ENCODE data around the gene TTC7B.

Gene TTC7B

GRCh38 chr14:90603336-90603735 is 212.9 kb downstream of the TTC7B start:
- no peak overlapping the region for H3K4me3 ChIP-seq (ENCODE audit: insufficient read depth, low read length, poor library complexity, severe bottlenecking)
- no peaks in the 10 kb centered on the region for H4K20me1 ChIP-seq (ENCODE audit: low read depth, low read length)
- TF ChIP-seq CTCF (IDR thresholded peaks at IDR 0.05; ENCODE audit: insufficient read depth, low read length, poor library complexity, severe bottlenecking) (no peak), EZH2phosphoT487 (conservative IDR thresholded peaks at IDR 0.05; ENCODE audit: low read length) (no peak)
- H3K79me2 ChIP-seq (ENCODE audit: insufficient read depth, low read length): no peaks in the 10 kb centered on the region
- H3K4me2 ChIP-seq (ENCODE audit: low read depth, low read length, poor library complexity, severe bottlenecking): no peak overlapping the region
- no peak overlapping the region for H3K27ac ChIP-seq (ENCODE audit: low read depth, low read length)
- no peaks in the 10 kb centered on the region for H3K9me2 ChIP-seq (replicated peaks; ENCODE audit: insufficient read depth, low read length)
- no peaks in the 10 kb centered on the region for H3K9me3 ChIP-seq (ENCODE audit: insufficient read depth, low read length)
- no peaks in the 10 kb centered on the region for H3K36me3 ChIP-seq (ENCODE audit: low read length)
- H2AFZ ChIP-seq (ENCODE audit: low read depth, low read length, severe bottlenecking): no peak overlapping the region
- H3K9ac ChIP-seq (ENCODE audit: low read length): no peak overlapping the region
- no peaks in the 10 kb centered on the region for H3F3A ChIP-seq (ENCODE audit: insufficient read depth)
- H3K27me3 ChIP-seq (ENCODE audit: low read length): no peaks in the 10 kb centered on the region

DNA sequence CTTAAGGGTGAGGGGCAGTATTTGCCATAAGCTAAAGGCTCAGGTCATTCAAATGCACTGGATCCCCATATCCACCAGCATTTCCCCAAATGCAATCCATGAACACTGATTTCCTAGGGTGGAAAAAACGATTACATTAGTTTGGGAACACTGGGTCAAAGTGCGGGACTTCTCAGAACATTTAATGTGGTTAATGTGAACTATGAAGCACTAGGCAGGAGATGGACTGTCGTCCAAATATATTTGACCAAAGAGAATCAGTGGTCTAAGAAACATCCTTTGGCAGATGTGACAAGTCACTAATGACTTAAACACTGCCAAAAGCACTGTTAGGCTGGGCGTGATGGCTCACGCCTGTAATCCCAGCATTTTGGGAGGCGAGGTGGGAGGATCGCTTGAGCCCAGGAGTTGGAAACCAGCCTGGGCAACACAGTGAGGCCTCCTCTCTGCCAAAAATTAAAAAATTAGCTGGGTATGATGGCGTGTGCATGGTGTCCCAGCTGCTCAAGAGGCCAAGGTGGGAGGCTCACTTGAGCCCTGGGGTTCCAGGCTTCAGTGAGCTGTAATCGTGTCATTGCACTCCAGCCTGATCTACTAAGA is 214.0 kb downstream of the TTC7B start:
- no peaks in the 10 kb centered on the region for H3K79me2 ChIP-seq (ENCODE audit: insufficient read depth, low read length)
- no peak overlapping the region for H3K27ac ChIP-seq (ENCODE audit: low read depth, low read length)
- no peaks in the 10 kb centered on the region for H4K20me1 ChIP-seq (ENCODE audit: low read depth, low read length)
- H3F3A ChIP-seq (ENCODE audit: insufficient read depth): no peaks in the 10 kb centered on the region
- H3K36me3 ChIP-seq (ENCODE audit: low read length): no peaks in the 10 kb centered on the region
- H3K4me3 ChIP-seq (ENCODE audit: insufficient read depth, low read length, poor library complexity, severe bottlenecking): no peak overlapping the region
- H3K4me2 ChIP-seq (ENCODE audit: low read depth, low read length, poor library complexity, severe bottlenecking): no peak overlapping the region
- H3K9me2 ChIP-seq (replicated peaks; ENCODE audit: insufficient read depth, low read length): no peaks in the 10 kb centered on the region
- H3K9me3 ChIP-seq (ENCODE audit: insufficient read depth, low read length): no peaks in the 10 kb centered on the region
- no peaks in the 10 kb centered on the region for H3K27me3 ChIP-seq (ENCODE audit: low read length)
- H2AFZ ChIP-seq (ENCODE audit: low read depth, low read length, severe bottlenecking): no peak overlapping the region
- no peak overlapping the region for H3K9ac ChIP-seq (ENCODE audit: low read length)
- no peak for TF ChIP-seq CTCF (IDR thresholded peaks at IDR 0.05; ENCODE audit: insufficient read depth, low read length, poor library complexity, severe bottlenecking)
- TF ChIP-seq EZH2phosphoT487 (conservative IDR thresholded peaks at IDR 0.05; ENCODE audit: low read length): no peak

DNA sequence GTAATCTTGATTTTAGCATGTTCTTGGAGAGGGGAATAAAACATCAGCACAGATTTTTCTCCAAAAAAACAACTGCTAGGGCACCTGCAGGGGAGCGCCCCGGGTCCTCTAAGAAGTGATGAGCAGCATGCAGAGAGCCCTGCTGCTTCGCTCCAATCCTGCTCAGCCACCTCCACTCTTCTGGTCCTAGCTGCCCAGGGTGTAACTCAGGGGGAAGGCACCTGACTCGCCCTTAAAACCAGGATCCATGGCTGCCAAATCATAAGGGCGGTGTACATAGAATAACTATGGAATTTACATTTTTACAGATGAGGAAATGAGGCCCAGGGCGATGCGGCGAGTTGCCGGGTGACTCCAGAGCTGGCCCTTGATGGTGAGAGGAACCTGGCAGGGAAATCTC is 214.7 kb downstream of the TTC7B start:
- no peaks in the 10 kb centered on the region for H3K27me3 ChIP-seq (ENCODE audit: low read length)
- no peak overlapping the region for H2AFZ ChIP-seq (ENCODE audit: low read depth, low read length, severe bottlenecking)
- no peak overlapping the region for H3K9ac ChIP-seq (ENCODE audit: low read length)
- no peaks in the 10 kb centered on the region for H3K79me2 ChIP-seq (ENCODE audit: insufficient read depth, low read length)
- no peak for TF ChIP-seq CTCF (IDR thresholded peaks at IDR 0.05; ENCODE audit: insufficient read depth, low read length, poor library complexity, severe bottlenecking)
- TF ChIP-seq EZH2phosphoT487 (conservative IDR thresholded peaks at IDR 0.05; ENCODE audit: low read length): no peak
- H3K9me3 ChIP-seq (ENCODE audit: insufficient read depth, low read length): no peaks in the 10 kb centered on the region
- no peaks in the 10 kb centered on the region for H3F3A ChIP-seq (ENCODE audit: insufficient read depth)
- H3K4me3 ChIP-seq (ENCODE audit: insufficient read depth, low read length, poor library complexity, severe bottlenecking): no peak overlapping the region
- H3K36me3 ChIP-seq (ENCODE audit: low read length): no peaks in the 10 kb centered on the region
- no peaks in the 10 kb centered on the region for H3K9me2 ChIP-seq (replicated peaks; ENCODE audit: insufficient read depth, low read length)
- no peaks in the 10 kb centered on the region for H4K20me1 ChIP-seq (ENCODE audit: low read depth, low read length)
- no peak overlapping the region for H3K27ac ChIP-seq (ENCODE audit: low read depth, low read length)
- no peak overlapping the region for H3K4me2 ChIP-seq (ENCODE audit: low read depth, low read length, poor library complexity, severe bottlenecking)

All from SU-DHL-6 (cell line).